Vagina (tissue), 2 donors: ENCODE results near the gene SLC25A17.

Source experiments
- POLR2A ChIP-seq, 2 donors: fragments of 450-650 bp; IDR thresholded peaks; one replicate each; pipeline ENCODE4 v1.6.1; 2017; ENCODE audit warnings: antibody characterized with exemption in 2 of 2, mild to moderate bottlenecking in 2 of 2, moderate library complexity in 2 of 2
- POLR2AphosphoS5 ChIP-seq, 2 donors: sonication (generic); formaldehyde crosslinking; IDR thresholded peaks; one replicate each; pipeline ENCODE4 v1.9.0; 2017; ENCODE audit warnings: antibody characterized with exemption in 2 of 2, mild to moderate bottlenecking in 2 of 2, low read depth in 1 of 2; ENCODE audit not compliant: insufficient read depth in 1 of 2
- TF ChIP-seq, protein P1 (sequence below), 3 experiments: fragments of 450-650 bp in 2 of 3; fragments of 200-600 bp in 1 of 3; sonication (generic) in 1 of 3; IDR thresholded peaks; one replicate each; pipeline ENCODE4 v1.5.1; 2017 to 2019; ENCODE audit warnings: antibody characterized with exemption in 3 of 3, mild to moderate bottlenecking in 2 of 3, moderate library complexity in 2 of 3

DNA sequence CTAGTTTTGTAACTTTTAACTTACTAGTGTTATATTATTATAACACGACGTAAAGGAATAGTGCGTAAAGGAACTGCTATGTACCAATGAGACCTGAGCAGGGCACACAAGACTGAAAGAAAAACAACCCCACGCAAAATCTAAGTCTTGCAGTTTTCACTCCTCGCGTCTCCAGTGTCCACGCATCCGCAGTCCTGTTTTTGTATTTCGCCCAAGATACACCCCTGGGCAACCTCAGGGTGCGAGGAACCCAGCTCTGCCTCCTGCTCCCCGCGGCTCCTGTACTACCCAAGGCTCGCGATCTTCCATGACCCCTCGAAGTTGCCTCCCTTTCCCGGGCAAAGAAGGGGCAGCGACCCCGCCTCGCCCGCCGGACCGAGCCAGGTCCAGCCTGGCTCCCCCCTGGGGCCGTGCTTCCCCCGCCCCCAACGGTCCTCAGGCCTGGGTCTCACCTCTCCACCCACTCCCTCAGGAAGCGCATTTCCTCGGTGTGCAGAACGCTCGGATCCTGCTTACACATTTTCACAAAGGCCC, 36.9 kb upstream of the SLC25A17 start:
- TF ChIP-seq, protein P1, sequence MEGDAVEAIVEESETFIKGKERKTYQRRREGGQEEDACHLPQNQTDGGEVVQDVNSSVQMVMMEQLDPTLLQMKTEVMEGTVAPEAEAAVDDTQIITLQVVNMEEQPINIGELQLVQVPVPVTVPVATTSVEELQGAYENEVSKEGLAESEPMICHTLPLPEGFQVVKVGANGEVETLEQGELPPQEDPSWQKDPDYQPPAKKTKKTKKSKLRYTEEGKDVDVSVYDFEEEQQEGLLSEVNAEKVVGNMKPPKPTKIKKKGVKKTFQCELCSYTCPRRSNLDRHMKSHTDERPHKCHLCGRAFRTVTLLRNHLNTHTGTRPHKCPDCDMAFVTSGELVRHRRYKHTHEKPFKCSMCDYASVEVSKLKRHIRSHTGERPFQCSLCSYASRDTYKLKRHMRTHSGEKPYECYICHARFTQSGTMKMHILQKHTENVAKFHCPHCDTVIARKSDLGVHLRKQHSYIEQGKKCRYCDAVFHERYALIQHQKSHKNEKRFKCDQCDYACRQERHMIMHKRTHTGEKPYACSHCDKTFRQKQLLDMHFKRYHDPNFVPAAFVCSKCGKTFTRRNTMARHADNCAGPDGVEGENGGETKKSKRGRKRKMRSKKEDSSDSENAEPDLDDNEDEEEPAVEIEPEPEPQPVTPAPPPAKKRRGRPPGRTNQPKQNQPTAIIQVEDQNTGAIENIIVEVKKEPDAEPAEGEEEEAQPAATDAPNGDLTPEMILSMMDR (IDR thresholded peaks at IDR 0.05), result no peak
- no peak for TF ChIP-seq POLR2AphosphoS5 (IDR thresholded peaks at IDR 0.05; ENCODE audit: insufficient read depth in 1 of 2, low read depth in 1 of 2)
- TF ChIP-seq POLR2A (IDR thresholded peaks at IDR 0.05), result no peak
